Endothelial cell of umbilical vein (primary cell): Measurements from ENCODE around the gene RIMKLB. TPM values are rescaled to one million over a fixed set of nuclear protein-coding genes. Genes with fewer than 3 reads are reported as not detected.
"Not testable (repeated sequence)": the region's sequence is repeated elsewhere in the genome, so short reads cannot be mapped to it uniquely, and the experiment has no call there.

Source experiments
- BruUV-seq: library from RNA; stranded (reverse); fragments of 400-500 nt; replicated peaks from 2 replicates; lab custom pipeline; 2021; lab: Mats Ljungman, UMichigan
- CTCF ChIA-PET: fragments of 300-600, 350-600 bp; sonication (Branson Sonifier 250); formaldehyde crosslinking; loops from one replicate; lab custom pipeline; 2021; ENCODE audit warnings: antibody characterized with exemption, inconsistent platforms; lab: Charles Lee
- POLR2A ChIA-PET: fragments of 300-600, 350-600 bp; sonication (Branson Sonifier 250); formaldehyde crosslinking; loops from one replicate; lab custom pipeline; 2021; ENCODE audit warnings: antibody characterized with exemption, inconsistent platforms; lab: Charles Lee
- DNase-seq: peaks from one replicate; pipeline ENCODE4 v3.0.0-alpha.2; 2011; ENCODE audit warnings: low read depth, low spot score
- FAIRE-seq: peaks from 2 replicates; lab custom pipeline; 2011; peaks lifted over from hg19 to GRCh38; lab: Jason Lieb, UNC
- H2AFZ ChIP-seq: 2 replicates; pipeline ENCODE4 v1.6.0; 2012; ENCODE audit warnings: low read depth, low read length, control low read depth, inconsistent platforms
- H3K27ac ChIP-seq: 2 replicates; pipeline ENCODE4 v1.5.1; 2011; ENCODE audit warnings: low read depth, mild to moderate bottlenecking, control low read depth, low read length, moderate library complexity; ENCODE audit not compliant: insufficient read depth
- H3K27me3 ChIP-seq, 2 experiments: 2 replicates each; pipeline versions ENCODE4 v1.6.0 to v1.6.1; 2011; ENCODE audit warnings: low read length in 2 of 2, mixed read lengths in 1 of 2; ENCODE audit not compliant: control insufficient read depth in 2 of 2, insufficient read depth in 2 of 2
- H3K36me3 ChIP-seq, 2 experiments: 2 replicates in 1 of 2; 3 replicates in 1 of 2; pipeline ENCODE4 v1.5.1; 2011; ENCODE audit warnings: low read length in 2 of 2, mild to moderate bottlenecking in 1 of 2, moderate library complexity in 1 of 2; ENCODE audit not compliant: control insufficient read depth in 2 of 2, insufficient read depth in 2 of 2; ENCODE audit errors: extremely low read depth in 1 of 2
- H3K4me1 ChIP-seq: 3 replicates; pipeline ENCODE4 v1.5.1; 2011; ENCODE audit warnings: mild to moderate bottlenecking, low read length; ENCODE audit not compliant: control insufficient read depth, insufficient read depth; ENCODE audit errors: extremely low read depth
- H3K4me2 ChIP-seq: 2 replicates; pipeline ENCODE4 v1.6.1; 2011; ENCODE audit warnings: low read length, control low read depth, mixed read lengths; ENCODE audit not compliant: insufficient read depth
- H3K4me3 ChIP-seq, 3 experiments: fragments of 200-600 bp in 1 of 3; sonication (generic), shearing (Covaris generic) in 1 of 3; replicated peaks in 1 of 3; 2 replicates each; pipeline ENCODE4 v1.5.1; 2011 to 2016; ENCODE audit warnings: control low read depth in 3 of 3, low read length in 3 of 3, mild to moderate bottlenecking in 2 of 3, inconsistent platforms in 1 of 3, low read depth in 1 of 3, moderate library complexity in 1 of 3; ENCODE audit not compliant: insufficient read depth in 1 of 3
- H3K79me2 ChIP-seq: 2 replicates; pipeline ENCODE4 v1.6.0; 2012; ENCODE audit warnings: low read length, inconsistent platforms; ENCODE audit not compliant: control insufficient read depth, insufficient read depth
- H3K9ac ChIP-seq: replicated peaks from 2 replicates; pipeline ENCODE3; 2011; ENCODE audit warnings: low read length, control low read depth; ENCODE audit not compliant: insufficient read depth; ENCODE audit errors: extremely low read depth
- H3K9me1 ChIP-seq: replicated peaks from 3 replicates; pipeline ENCODE4 v1.6.0; 2011; ENCODE audit warnings: mild to moderate bottlenecking, low read length; ENCODE audit not compliant: control insufficient read depth, insufficient read depth; ENCODE audit errors: extremely low read depth
- H3K9me3 ChIP-seq: replicated peaks from 2 replicates; pipeline ENCODE4 v1.5.1; 2012; ENCODE audit warnings: low read length, inconsistent platforms; ENCODE audit not compliant: control insufficient read depth, insufficient read depth
- H4K20me1 ChIP-seq: replicated peaks from 2 replicates; pipeline ENCODE3; 2011; ENCODE audit warnings: mild to moderate bottlenecking, low read length; ENCODE audit not compliant: control insufficient read depth, insufficient read depth; ENCODE audit errors: extremely low read depth
- EZH2 ChIP-seq: IDR thresholded peaks from 2 replicates; pipeline ENCODE4 v1.6.1; 2012; ENCODE audit warnings: borderline replicate concordance, low read depth, mild to moderate bottlenecking, moderate library complexity, low read length, inconsistent platforms; ENCODE audit not compliant: severe bottlenecking
- FOS ChIP-seq: IDR thresholded peaks from 2 replicates; pipeline ENCODE4 v1.6.1; 2011; ENCODE audit warnings: mild to moderate bottlenecking, low read length, moderate library complexity, borderline replicate concordance; ENCODE audit not compliant: insufficient read depth
- GATA2 ChIP-seq: IDR thresholded peaks from 2 replicates; pipeline ENCODE4 v1.7.0; 2011; ENCODE audit warnings: low read depth, mild to moderate bottlenecking, moderate library complexity, mixed read lengths, low read length; ENCODE audit not compliant: insufficient read length, insufficient read depth
- JUN ChIP-seq: IDR thresholded peaks from 2 replicates; pipeline ENCODE4 v1.6.1; 2011; ENCODE audit warnings: borderline replicate concordance, low read depth; ENCODE audit not compliant: insufficient read length, insufficient read depth
- MYC ChIP-seq: IDR thresholded peaks from one replicate; pipeline ENCODE4 v1.6.1; 2011; ENCODE audit warnings: mild to moderate bottlenecking, low read depth, low read length
- POLR2A ChIP-seq: IDR thresholded peaks from 2 replicates; pipeline ENCODE4 v1.6.1; 2012; ENCODE audit warnings: low read depth, mild to moderate bottlenecking, control low read depth, low read length
- POLR2AphosphoS5 ChIP-seq: IDR thresholded peaks from 2 replicates; pipeline ENCODE4 v1.6.1; 2012; ENCODE audit warnings: low read depth, mild to moderate bottlenecking, control low read depth, low read length, moderate library complexity; ENCODE audit not compliant: insufficient read depth
- dilution Hi-C: fragments of 300-500 bp; cut with MboI; formaldehyde crosslinking; loops from one replicate; pipeline ENCODE4 v1.15.0; 2019; ENCODE audit warnings: low sequenced_read_pairs; ENCODE audit not compliant: extremely low pct_ligation_motif_present
- intact Hi-C: fragments of 100-400 bp; cut with micrococcal nuclease; formaldehyde crosslinking; loops from one replicate; pipeline ENCODE4 v1.10.0; 2022
- polyA plus RNA-seq, 4 experiments: library from polyadenylated mRNA; depleted of rRNA in 3 of 4; stranded (reverse) in 3 of 4; unstranded in 1 of 4; fragments of >200 nt; gene quantifications; 2 replicates each; pipeline versions ENCODE4 v1.2.1 to v1.2.3, GENCODE V29; 2011 to 2012; ENCODE audit warnings: missing spikeins in 1 of 4
- total RNA-seq: library from RNA; stranded (reverse); gene quantifications from 2 replicates; pipeline ENCODE4 v1.2.3, GENCODE V29; 2021
- TF ChIP-seq, protein P1 (sequence below): IDR thresholded peaks from 2 replicates; pipeline ENCODE4 v1.6.1; 2011; ENCODE audit not compliant: insufficient read depth, insufficient read length
- TF ChIP-seq, protein P2 (sequence below), 2 donors: IDR thresholded peaks; 1 replicate in 1 of 2; 2 replicates in 1 of 2; pipeline ENCODE4 v1.5.1; 2011; ENCODE audit warnings: low read length in 2 of 2, mild to moderate bottlenecking in 2 of 2, moderate library complexity in 2 of 2, control low read depth in 1 of 2, inconsistent platforms in 1 of 2, low read depth in 1 of 2; ENCODE audit not compliant: insufficient read depth in 1 of 2; ENCODE audit errors: extremely low read depth in 1 of 2

Gene RIMKLB
- total and polyA plus RNA-seq, 2 donors (not counting 3 experiments of a cell fraction or from before 2014, with no cell fraction given) = 35.5 to 64.3 TPM

DNA sequence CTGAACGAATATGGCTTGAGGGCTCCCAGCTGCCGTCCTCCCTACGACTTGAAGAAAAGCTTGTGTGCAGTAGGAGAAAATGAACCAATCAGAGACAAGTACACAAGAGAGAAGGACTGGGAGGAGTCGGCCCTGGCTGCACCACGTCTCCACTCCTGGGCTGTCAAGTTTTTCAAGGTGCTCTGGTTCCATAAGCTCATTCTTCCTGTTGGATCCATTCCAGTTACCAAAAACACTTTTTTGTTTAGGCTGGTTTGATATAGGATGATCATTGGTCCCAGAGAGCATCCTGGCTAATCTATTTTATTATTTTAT lies 121.8 kb downstream of the RIMKLB start:
- TF ChIP-seq POLR2A (no peak), POLR2AphosphoS5 (no peak), JUN (no peak), FOS (no peak), GATA2 (no peak), MYC (no peak), EZH2 (no peak)
- TF ChIP-seq, protein P1, sequence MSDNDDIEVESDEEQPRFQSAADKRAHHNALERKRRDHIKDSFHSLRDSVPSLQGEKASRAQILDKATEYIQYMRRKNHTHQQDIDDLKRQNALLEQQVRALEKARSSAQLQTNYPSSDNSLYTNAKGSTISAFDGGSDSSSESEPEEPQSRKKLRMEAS = no peak
- TF ChIP-seq, protein P2, sequence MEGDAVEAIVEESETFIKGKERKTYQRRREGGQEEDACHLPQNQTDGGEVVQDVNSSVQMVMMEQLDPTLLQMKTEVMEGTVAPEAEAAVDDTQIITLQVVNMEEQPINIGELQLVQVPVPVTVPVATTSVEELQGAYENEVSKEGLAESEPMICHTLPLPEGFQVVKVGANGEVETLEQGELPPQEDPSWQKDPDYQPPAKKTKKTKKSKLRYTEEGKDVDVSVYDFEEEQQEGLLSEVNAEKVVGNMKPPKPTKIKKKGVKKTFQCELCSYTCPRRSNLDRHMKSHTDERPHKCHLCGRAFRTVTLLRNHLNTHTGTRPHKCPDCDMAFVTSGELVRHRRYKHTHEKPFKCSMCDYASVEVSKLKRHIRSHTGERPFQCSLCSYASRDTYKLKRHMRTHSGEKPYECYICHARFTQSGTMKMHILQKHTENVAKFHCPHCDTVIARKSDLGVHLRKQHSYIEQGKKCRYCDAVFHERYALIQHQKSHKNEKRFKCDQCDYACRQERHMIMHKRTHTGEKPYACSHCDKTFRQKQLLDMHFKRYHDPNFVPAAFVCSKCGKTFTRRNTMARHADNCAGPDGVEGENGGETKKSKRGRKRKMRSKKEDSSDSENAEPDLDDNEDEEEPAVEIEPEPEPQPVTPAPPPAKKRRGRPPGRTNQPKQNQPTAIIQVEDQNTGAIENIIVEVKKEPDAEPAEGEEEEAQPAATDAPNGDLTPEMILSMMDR (IDR thresholded peaks at IDR 0.05; ENCODE audit: extremely low read depth in 1 of 2, insufficient read depth in 1 of 2, low read depth in 1 of 2, low read length in 2 of 2) = no peak
- Histone ChIP-seq H2AFZ (no peak overlapping the region), H3K4me3 (no peak overlapping the region), H3K9me3 (no peaks in the 10 kb centered on the region), H3K36me3 (no peaks in the 10 kb centered on the region), H3K27me3 (peaks cover 1 to 3% of the 10 kb centered on the region in 2 experiments), H3K4me2 (no peak overlapping the region), H3K79me2 (no peaks in the 10 kb centered on the region), H3K4me1 (no peaks in the 10 kb centered on the region), H4K20me1 (no peaks in the 10 kb centered on the region), H3K9ac (no peak overlapping the region), H3K27ac (no peak overlapping the region), H3K9me1 (no peaks in the 10 kb centered on the region)
- no peak for DNase-seq
- FAIRE-seq = no peak
- CTCF ChIA-PET = interaction anchor here (1.0 to 1.8 kb wide), 4 partner anchors 41 to 276 kb away, joined by 3 to 9 read pairs (median 6); no protein-coding TSS in a partner anchor
- intact Hi-C loops (no loop called here), dilution Hi-C loops (no loop called here)
- BruUV-seq = no TSS peak
- POLR2A ChIA-PET = no interaction called here

GRCh38 chr12:8820676-8821407 lies 123.1 kb downstream of the RIMKLB start:
- H3K27me3 ChIP-seq, H4K20me1 ChIP-seq, POLR2A ChIA-PET, dilution Hi-C loops, H3K9me3 ChIP-seq, DNase-seq, BruUV-seq, H3K9ac ChIP-seq, H3K4me2 ChIP-seq, H3K79me2 ChIP-seq, H3K4me3 ChIP-seq, H3K9me1 ChIP-seq, H3K36me3 ChIP-seq, FAIRE-seq, H2AFZ ChIP-seq, H3K4me1 ChIP-seq, intact Hi-C loops, H3K27ac ChIP-seq: not testable (repeated sequence)
- CTCF ChIA-PET = interaction anchor here (1.5 to 5.5 kb wide), 3 partner anchors 134 to 163 kb away, joined by 3 to 122 read pairs (median 10); no protein-coding TSS in a partner anchor
